Right hindlimb (tissue), 1 donor: ENCODE results near the gene JMJD1C.
"Not testable (repeated sequence)": the region's sequence is repeated elsewhere in the genome, so short reads cannot be mapped to it uniquely, and the experiment has no call there.

Experiments
- DNase-seq: peaks from one replicate; pipeline ENCODE4 v3.0.0-alpha.2; 2018

Gene JMJD1C, protein sequence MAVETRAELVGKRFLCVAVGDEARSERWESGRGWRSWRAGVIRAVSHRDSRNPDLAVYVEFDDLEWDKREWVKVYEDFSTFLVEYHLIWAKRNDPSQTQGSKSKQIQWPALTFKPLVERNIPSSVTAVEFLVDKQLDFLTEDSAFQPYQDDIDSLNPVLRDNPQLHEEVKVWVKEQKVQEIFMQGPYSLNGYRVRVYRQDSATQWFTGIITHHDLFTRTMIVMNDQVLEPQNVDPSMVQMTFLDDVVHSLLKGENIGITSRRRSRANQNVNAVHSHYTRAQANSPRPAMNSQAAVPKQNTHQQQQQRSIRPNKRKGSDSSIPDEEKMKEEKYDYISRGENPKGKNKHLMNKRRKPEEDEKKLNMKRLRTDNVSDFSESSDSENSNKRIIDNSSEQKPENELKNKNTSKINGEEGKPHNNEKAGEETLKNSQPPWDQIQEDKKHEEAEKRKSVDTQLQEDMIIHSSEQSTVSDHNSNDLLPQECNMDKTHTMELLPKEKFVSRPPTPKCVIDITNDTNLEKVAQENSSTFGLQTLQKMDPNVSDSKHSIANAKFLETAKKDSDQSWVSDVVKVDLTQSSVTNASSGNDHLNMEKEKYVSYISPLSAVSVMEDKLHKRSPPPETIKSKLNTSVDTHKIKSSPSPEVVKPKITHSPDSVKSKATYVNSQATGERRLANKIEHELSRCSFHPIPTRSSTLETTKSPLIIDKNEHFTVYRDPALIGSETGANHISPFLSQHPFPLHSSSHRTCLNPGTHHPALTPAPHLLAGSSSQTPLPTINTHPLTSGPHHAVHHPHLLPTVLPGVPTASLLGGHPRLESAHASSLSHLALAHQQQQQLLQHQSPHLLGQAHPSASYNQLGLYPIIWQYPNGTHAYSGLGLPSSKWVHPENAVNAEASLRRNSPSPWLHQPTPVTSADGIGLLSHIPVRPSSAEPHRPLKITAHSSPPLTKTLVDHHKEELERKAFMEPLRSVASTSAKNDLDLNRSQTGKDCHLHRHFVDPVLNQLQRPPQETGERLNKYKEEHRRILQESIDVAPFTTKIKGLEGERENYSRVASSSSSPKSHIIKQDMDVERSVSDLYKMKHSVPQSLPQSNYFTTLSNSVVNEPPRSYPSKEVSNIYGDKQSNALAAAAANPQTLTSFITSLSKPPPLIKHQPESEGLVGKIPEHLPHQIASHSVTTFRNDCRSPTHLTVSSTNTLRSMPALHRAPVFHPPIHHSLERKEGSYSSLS (N-terminal part only)

DNA sequence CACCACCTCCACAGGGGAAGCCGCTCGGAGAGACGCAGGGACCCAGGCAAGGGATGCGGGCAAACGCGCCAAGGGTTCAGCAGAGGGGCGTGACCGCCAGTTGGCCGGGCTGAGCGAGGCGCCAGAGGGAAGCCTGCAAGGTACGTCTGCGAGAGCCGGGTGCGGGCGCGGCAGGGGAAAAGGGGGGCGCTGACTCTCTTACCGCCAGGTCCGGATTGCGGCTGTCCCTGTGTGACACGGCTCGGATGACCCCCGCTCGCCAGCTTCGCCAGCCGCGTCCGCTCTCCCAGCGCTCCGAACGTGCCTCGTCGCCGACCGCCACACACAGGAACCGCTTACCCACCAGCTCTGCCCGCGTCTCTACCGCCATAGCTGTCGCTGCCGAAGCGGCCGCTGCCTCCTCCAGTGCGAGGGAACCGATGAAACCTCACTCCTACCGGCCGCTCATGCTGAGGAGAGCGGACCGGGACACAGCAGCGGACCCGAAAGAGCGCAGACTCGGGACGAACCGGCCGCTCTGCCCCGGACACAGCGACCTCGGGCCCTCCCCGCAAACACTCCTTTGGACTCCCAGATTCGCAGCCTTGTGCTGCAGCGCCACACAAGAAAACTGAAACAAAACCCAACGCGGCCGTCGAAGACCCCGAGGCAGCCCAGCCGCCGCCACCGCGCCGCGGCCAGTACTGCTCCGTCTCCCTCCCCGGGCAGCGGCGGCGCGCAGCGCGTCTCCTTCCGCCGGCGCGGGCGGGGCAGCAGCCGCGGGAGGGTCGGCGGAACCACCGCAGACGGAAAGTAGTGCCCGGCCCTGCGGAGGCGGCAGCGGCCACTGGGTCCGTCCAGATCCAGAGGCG lies at the start of gene JMJD1C:
Gene JMJD1C, minus strand, starts transcription at position 685 of the 851 bp plus-strand sequence. Its CDS starts 315 bp downstream, at position 370.
- peak; percentile 91 for DNase-seq

DNA sequence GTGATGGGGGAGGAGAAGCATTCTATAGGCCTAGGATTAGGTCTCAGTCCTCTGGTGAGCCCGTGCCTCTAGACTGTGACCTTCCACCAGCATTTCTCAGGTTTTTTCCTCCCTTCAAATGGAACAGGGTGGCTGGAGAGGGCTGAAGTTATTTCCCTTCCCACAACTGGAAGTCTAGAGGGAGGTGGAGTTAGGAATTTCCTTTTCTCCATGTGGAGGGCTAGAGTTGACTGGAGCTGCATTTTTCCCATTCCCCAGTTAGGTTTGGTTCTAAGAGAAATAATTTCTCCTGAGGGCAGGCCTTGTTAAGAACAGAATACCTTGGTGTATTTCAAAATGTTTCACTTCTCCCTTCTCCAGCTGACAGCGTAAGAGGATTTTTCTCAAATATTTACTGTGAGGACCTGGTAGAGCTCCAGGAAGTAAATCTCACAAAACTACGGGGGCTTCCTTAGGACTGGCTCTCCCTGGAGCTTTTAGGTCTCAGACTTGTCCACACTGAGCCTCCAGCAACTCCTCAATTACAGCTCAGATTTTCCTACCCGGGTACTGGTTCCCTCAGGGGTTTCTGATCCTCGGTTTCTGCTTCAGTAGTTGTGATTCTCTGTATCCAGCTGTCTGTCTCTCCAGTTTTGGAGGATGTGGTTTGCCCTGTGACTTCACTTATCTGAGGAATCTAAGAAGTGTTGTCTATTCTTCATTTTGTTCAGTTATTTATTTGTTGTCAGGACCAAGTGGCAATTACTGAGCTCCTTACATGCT lies 49.4 kb upstream of the JMJD1C start:
- peak; percentile 30 for DNase-seq

DNA sequence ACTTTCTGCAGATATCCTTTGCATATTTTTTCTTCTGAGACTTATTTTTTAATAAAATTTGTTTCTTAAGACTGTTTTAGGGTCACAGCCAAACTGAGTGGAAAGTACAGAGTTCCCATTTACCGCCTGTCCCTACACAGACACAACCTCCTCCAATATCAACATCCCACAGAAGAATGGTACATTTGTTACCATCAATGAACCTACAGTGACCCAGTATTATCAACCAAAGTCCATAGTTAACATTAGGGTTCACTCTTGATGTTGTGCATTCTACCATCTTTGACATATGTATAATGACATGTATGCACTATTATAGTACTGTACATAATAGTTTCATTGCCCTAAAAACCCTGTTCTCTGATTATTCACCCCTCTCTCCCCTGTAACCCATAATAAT lies 40.8 kb upstream of the JMJD1C start:
- DNase-seq, result no peak

GRCh38 chr10:63505562-63505961 lies 39.8 kb upstream of the JMJD1C start:
- no peak for DNase-seq

DNA sequence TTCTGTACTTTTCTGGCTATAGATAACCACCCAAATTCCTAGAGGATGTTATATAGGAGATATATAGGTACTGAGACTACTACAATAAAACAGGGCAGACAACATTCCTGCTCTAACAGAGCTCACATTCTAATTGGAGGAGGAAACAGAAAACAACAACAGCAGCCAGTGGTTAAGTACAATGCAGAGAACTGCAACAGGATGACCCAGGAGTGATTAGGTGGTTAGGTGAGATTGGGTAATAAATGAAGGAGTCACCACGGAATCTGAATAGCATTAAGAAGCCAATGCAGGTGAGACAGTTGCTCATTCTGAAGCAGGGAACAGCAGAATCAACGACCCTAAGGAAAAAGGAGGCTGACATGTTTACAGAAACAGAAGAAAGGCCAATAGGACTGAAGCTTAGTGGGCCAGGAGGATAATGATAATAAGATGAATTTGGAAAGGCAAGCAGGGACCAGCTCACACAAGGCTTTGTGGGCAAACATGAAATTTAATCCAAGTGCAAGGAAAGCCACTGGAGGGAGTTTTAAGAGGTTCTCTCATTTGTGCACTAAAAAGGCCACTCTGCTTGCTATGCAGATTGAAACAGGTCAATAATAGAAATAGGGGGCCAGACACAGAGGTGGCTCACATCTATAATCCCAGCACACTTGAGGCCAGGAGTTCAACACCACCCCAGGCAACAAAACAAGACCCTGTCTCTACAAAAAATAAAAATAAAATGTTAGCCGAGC lies 38.5 kb upstream of the JMJD1C start:
- no peak for DNase-seq

GRCh38 chr10:63503395-63503794 lies 37.6 kb upstream of the JMJD1C start:
- DNase-seq, result no peak

DNA sequence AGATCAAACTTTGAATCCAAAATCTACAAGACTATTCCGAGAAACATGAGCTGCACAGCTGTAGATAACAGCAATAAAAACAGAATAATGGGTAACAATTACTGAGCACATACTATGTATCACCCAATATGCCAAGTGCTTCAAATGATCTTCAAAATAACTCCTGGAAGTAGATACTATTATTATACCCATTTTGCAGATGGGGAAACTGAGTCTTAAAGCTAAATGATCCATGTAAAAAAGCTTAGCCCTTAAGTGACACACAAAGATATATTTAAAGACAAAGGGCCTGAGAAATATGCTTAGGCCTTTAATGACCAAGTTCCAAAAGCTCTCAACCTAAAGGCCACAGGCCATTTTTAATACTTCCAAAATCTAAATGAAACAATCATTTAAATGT lies 37.1 kb upstream of the JMJD1C start:
- no peak for DNase-seq

DNA sequence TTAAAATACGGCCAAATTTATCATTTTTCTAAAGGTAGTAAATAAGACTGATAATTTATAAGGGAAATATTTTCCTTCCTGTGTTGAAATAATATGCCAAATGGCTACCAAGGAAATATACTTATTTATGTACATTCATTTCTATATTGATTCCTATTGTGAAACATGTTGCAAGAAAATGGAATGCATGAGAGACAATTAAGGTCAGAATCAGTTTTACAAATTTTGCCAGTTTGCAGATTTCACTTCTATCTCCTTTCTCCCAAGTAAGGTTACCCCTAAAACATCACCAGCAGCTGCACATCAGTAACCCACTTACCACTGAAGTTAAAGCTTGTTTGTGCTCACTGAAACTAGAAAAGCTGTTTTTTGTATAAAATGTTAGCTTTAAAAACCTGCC lies 36.2 kb upstream of the JMJD1C start:
- DNase-seq, result no peak

GRCh38 chr10:63500551-63500950 lies 34.8 kb upstream of the JMJD1C start:
- DNase-seq, result not testable (repeated sequence)

- DNase-seq, result no peak
These were observed 32.9 kb upstream of the JMJD1C start for GRCh38 chr10:63498665-63499064.

DNA sequence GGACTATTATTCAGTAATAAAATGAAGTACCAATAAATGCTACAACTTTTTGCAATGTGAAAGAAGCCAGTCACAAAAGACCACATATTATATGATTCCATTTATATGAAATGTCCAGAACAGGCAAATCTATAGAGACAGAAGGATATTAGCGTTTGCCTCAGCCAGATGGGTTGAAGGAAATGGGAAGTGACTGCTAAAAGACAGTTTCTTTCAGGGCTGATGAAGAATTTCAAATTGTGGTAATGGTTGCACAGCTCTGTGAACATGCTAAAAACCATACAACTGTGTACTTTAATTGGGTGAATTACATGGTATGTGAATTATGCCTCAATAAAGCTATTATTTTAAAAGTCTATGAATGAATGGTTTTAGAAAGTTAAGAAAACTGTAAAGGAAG lies 31.5 kb upstream of the JMJD1C start:
- no peak for DNase-seq

DNA sequence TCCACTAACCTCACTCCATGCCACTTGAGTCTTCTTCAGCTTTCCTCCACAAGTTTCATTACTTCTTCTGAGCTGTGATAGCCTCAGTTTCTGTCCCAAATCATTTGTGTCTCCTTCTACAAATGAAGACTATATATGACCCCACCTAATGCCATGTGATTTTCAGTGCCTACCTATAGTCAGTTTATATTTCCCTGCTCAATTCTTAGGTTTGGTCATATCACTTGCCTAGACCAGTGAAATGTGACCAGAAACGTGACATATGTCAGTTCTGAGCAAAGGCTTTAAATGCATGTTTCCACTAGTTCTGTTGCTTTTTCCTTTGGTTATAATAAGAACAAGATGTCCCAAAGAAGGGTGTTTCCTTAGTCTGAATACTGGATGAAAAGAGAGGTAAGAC lies 30.8 kb upstream of the JMJD1C start:
- DNase-seq, result no peak

DNA sequence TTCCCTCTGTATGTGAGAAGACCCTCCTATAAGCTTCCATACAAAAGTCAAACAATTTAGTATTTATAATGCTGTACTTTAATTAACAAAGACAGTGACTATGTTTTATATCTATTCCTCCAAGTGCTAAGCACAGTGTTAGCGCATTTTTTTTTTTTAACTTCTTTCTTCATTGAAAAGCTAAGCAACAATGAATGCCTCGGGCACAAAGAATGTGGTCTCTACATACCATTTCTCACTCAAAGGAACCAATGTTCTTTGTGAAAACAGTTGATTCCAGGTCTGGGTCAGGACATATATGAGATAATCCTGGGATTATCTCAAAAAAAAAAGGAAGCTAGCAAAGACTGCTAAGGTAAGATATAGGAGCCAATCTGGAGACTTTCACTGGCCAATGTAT lies 29.2 kb upstream of the JMJD1C start:
- DNase-seq, result no peak

- no peak for DNase-seq
These were observed 27.2 kb upstream of the JMJD1C start for GRCh38 chr10:63493004-63493403.

DNA sequence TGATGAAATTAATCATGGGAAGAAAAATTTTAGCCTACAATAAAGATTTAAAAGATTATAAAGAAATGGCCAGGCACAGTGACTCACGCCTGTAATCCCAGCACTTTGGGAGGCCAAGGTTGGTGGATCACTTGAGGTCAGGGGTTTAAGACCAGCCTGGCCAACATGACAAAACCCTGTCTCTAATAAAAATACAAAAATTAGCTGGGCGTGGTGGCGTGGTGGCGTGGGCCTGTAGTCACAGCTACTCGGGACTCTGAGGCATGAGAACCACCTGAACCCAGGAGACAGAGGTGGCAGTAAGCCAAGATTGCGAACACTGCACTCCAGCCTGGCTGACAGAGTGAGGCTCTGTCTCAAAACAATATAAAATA lies 26.5 kb upstream of the JMJD1C start:
- DNase-seq, result not testable (repeated sequence)

DNA sequence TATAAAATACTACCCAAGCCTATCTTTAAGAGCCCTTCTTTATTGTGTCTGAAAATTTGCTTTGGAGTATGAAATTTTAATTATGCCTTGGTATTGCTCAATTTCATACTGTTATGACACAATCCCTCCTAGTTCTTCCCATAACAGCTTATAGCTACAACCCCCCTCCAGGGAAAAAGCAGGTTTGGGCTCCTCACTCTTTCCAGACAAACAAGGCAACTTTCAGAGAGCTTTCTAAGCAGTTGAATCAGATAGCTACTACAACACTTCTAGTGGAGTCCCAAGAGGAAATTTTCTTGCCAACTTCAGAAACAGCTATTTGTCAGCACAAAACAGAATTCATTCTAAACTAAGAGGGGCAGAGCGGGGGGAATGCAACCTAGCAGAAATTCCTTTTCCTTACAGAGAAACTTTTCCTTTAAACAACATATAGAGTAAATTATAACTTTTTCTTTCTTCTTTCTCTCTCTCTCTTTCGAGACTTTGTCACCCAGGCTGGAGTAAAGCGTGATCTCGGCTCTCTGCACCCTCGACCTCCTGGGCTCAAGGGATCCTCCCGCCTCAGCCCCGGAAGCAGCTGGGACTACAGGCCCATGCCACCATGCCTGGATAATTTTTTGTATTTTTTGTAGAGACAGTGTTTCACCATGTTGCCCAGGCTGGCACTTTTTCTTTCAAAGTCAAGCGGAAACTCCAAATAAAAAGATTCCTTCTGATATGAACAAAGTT lies 26.0 kb upstream of the JMJD1C start:
- DNase-seq, result peak; percentile 61

GRCh38 chr10:63489838-63490237 lies 24.1 kb upstream of the JMJD1C start:
- no peak for DNase-seq

- DNase-seq, result no peak
These were observed 22.2 kb upstream of the JMJD1C start for GRCh38 chr10:63487990-63488389.

GRCh38 chr10:63483983-63484382 lies 18.2 kb upstream of the JMJD1C start:
- no peak for DNase-seq

- no peak for DNase-seq
These were observed 16.1 kb upstream of the JMJD1C start for GRCh38 chr10:63481815-63482421.
